Stimulated activated CD4-positive, alpha-beta T cell treated with anti-CD3 and anti-CD28 coated beads, Interleukin-4, amount 100 ng/mL, for 1 hour (primary cell): Measurements from ENCODE around the gene SPATA17.
"Not testable (repeated sequence)": the region's sequence is repeated elsewhere in the genome, so short reads cannot be mapped to it uniquely, and the experiment has no call there.

Experiments
- DNase-seq: peaks from one replicate; pipeline ENCODE4 v3.0.0-alpha.2; 2020

Gene SPATA17

DNA sequence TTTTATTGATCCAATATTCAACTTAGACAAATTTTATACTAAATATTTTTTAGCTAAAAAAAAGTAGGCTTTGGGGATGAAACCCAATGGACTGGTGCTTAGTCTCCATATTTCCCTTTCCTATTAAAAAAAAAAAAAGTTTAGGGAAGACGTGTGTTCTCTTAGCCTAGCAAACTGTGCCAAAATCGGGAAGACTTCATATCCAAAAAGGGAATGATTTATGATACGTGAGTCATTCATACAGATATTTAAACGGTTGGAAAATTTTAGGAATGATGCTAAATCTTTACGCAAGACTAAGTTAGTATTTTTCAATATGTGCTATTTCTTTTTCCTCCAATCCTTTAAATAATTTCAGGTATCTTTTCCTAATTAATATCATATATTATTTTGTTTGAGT, 50.7 kb downstream of the SPATA17 start:
- DNase-seq = no peak

DNA sequence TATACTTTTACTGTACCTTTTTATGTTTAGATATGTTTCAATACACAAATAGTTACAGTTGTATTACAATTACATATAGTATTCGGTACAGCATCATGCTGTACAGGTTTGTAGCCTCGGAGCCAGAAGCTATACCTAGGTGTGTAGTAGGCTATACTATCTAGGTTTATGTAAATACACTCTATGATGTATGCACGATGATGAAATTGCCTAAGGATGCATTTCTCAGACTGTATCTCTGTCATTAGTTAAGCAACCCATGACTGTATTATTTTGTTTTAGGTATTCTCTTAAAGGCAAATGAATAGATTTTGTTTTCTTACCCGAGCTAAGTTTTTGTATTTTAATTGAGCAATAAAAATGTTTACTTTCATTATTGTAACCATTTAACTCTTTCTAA, 56.4 kb downstream of the SPATA17 start:
- DNase-seq = no peak

DNA sequence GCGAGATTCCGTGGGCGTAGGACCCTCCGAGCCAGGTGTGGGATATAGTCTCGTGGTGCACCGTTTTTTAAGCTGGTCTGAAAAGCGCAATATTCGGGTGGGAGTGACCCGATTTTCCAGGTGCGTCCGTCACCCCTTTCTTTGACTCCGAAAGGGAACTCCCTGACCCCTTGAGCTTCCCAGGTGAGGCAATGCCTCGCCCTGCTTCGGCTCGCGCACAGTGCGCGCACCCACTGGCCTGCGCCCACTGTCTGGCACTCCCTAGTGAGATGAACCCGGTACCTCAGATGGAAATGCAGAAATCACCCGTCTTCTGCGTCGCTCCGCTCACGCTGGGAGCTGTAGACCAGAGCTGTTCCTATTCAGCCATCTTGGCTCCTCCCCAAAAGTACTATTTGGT, 65.0 kb downstream of the SPATA17 start:
- DNase-seq = not testable (repeated sequence)

DNA sequence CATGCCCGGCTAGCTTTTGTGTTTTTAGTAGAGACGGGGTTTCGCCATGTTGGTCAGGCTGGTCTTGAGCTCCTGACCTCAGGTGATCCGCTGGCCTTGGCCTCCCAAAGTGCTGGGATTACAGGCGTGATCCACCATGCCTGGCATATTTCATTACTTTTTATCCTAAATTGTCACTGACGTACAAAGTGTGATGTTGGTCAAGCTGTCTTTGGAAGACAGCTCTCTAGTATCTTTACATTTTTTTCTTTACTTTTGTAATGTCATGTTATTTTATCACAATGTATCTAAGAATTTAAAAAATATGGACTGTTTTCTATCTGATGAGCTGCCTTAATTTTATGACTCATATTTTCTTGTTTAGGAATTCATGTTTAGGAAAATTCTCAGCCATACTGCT, 72.2 kb downstream of the SPATA17 start:
- no peak for DNase-seq

DNA sequence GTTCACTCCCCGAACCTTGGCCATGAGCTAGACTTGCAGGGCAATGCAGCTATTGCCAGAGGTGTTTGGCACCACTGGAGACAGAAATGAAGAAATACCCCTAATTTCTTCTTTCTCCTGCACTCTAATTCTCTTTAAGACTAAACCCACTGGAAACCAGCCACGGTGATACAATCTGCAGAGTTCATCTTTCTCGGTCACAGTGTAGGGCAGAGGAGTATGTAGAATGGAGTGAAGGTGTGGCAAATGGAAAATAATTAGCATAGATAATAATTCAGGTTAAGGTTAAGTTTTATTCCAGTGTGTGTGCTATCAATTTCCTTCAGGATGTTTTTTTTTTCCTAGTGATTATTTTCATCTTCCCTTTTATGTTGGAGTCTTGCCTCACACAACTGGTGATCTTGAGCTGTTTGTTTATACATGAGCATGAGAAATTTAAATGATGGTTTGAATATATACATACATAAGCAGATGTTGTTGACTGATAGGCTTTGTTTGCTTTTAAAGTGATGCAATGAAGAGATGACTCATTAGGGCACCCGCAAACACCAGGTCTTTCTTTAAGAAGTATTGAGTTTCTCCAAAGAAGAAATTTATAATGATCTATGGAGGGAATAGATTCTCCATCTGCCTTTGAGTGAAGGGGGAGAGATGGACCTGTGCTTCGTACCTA, 81.9 kb downstream of the SPATA17 start:
- no peak for DNase-seq

DNA sequence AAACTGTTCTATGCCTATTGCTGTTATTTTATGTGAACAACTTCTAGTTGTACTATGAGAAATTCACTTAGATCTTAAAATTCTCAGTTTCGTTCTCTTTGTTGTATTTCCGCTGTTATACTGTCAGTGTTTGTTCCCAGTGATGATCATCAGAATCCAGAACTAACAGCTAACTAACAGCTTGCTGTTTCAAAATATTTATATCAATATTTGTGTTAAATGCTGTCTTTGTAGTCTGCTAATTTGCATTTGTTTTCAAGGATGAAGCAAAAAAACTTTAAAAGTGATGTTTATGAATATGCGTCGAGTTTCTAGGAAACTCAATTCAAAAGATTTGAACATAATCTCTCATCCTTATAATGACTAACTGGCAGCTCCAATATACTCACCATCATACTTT, 84.5 kb downstream of the SPATA17 start:
- no peak for DNase-seq

DNA sequence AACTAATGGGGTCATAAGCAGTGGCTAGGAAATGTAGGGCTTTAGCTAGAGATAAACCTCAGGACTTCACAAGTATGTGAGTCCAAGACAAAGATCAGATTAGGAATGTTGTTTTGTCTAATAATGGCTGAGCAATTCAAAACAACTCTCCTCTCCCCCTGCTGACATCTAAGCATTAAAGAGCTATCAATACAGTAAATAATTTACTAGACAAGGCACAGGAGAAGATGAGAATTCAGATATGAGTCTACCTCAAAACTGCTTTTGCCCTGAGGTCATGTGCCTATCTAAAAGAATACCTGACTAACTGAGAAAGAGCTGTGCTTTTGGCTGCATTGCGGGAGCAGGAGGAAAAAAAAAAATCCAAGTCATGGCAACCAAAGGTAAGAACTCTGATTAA, 86.8 kb downstream of the SPATA17 start:
- DNase-seq = no peak

DNA sequence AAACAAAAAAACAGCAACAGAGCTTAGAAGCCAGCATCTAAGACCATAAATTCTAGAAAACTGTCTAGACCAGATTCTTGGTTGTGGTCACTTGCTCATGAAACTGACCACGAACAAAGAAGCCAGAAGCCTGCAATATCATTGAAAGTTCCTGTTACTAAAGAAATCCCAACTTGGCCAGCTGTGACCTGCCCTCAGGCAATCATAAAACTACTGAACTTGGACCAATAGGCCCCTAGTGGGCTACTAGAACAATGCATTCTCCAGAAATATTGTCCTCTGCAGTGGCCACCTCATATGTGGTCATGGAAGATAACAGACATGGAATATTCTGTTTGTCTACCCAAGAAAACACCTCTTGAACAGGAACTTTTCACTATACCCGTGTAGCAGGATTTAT, 87.7 kb downstream of the SPATA17 start:
- no peak for DNase-seq

DNA sequence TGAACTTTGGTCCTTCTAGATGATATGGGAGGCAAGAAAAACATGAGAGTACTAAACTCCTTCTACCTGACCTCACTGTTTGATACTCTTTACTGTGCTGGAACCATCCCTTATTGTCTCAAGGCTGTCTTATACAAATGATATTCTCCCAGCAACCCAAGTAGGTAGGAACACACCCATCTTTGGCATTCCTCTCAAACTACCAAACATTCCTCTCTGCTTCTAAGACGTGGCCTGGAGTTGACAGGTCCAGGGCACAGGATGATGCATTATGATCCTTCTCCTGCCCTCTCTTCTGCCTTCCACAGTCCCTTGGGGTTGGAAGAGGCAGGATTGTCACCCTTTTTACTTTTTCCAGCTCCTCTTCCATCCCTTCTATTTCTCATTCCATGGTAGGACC, 90.5 kb downstream of the SPATA17 start:
- no peak for DNase-seq

DNA sequence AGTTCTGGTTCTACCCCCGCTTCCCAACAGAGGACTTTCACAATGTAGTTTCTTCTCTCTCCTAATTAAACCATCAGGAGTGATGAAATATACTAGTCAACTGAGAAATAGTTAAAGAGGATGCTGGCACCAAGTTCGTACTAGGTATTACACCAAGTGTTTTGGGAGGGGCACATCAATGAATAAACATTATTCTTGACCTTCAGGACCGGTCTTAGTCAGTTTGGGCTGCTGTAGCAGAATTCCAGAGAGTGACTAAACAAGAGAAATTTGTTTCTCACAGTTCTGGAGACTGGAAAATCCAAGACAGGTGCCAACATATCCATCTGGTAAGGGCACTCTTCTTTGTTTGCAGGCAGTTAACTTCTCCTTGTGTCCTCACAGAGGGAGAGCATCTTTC, 103.8 kb downstream of the SPATA17 start:
- no peak for DNase-seq

DNA sequence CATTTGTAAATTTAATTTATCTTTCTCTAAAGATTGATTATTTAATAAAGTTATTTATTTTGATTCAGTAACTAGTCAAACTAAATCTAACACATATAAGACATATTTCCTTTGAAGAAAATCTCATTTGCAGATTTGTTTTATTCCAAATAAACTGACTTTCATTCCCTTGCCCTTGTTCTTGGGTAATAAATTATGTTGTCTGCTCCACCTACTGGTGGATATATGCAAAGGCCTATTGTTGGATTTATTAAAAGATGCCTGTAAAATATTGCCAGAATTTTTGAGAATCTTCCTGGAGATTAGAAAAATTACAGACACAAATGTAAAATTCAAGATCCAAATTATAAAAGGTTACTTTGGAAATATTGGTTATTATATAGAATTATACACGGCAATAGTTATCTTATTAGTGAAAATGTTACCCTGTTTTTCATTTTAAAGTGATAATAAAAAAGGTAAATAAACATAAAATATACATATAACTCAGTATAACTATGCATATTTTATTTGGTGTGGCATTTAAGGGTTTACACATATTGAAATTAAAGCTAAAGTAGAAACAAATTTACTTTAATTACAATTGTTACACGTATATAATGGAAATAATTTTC, 116.1 kb downstream of the SPATA17 start:
- DNase-seq = no peak

DNA sequence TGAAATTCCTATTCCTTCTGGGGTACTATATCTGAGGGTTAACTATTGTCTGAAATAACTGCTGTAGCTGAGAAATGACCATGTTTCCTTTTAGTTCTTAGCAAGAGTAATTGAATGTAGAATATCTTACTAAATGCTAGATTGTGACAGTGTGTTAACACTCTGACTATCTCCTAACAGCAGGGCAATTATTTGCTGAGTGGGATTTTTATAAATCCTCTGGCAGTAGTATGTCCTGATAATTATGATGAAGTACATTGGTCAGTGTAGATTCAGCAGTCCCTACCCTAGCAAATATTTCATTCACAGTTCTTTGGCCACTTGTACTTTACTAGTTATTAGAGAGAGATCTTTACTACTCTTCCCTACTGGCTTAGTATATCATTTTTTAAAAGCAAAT, 138.6 kb downstream of the SPATA17 start:
- no peak for DNase-seq

DNA sequence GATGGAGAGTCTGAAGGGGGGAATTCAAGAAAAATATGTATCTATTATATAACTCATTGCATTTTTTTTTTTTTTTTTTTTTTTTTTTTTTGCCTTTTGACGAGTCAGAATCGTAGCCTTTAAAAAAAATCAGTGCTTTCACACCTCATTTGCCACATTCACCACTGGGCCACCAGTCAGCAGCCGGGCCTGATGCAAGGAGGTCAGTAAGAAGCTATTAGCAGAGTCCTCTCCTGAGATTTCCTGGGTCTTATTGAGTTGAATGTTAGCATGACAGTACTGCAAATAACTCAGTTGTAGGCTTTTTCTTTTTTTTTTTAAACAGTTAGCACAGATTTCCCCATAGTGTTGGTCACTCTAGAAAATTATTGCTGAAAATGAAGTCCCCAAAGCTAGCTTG, 139.8 kb downstream of the SPATA17 start:
- no peak for DNase-seq

DNA sequence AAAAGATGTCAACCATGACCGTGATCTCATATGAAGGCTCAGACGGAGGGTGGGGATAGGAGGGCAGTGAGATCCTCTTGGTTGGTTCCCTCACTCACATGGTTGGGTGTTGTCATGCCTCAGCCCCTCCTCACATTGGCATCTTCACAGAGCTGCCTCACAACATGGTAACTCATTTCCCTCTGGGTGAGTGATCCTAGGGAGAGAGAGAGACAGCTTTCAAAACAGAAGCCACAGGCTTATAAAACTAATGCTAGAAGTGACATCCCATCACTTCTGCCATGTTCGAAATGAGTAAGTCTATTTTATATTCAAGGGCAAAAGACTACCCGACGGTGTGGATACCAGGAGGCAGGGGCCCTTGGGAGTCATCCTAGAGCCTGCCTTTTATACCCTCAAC, 145.5 kb downstream of the SPATA17 start:
- no peak for DNase-seq

DNA sequence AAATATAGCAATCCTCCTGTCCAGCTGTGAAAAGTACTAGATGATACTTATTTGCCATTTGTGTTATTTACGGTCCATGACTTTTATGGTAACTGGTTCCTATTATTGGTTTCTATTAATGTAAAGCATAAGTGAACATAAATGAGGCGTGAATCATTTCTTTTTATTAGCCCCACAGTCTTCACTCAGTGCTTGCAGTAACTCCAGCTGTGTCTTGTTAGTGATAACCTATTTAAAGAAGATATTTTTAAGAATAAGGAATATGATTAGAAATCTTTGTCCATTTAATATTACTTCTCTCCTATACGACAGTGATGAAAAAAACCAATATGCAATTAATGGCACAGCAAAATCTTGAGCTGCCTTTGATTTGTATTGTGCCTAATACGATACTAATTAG, 149.9 kb downstream of the SPATA17 start:
- no peak for DNase-seq

DNA sequence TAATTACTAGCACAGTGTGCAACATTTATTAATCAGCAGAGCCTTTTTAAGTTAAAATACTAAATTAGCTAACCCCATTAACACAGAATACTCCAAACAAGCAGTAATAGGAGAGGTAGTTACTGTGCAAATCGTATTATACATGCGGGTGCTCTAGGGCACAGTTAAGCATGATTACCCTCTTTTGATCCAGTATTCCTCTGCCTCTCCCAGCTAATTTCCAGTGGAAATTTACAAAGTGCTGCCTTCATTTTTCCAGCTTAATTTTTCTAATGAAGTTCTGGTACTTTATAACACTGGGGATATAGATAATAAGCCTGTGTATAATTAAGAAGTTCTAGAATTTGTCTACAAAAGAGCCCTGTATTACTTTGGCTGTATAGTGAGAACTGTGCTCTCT, 159.9 kb downstream of the SPATA17 start:
- DNase-seq = no peak

DNA sequence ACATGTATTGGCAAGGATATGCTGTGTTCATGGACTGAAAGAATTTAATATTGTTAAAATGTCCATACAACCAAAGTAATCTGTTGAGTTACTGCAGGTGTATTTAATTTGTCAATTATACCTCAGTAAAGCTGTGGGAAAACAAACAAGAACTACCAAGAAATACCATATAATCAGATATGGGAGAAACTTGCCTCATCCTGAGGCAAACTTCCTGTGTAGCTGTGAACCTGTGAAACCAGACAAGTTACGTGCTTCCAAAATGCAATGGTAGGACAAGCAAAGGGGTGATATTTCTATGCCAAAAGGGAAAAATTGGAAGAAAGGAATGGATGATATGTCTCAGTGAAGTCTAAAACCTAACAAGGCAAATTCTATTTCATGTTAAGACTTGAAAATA, 174.6 kb downstream of the SPATA17 start:
- DNase-seq = no peak

DNA sequence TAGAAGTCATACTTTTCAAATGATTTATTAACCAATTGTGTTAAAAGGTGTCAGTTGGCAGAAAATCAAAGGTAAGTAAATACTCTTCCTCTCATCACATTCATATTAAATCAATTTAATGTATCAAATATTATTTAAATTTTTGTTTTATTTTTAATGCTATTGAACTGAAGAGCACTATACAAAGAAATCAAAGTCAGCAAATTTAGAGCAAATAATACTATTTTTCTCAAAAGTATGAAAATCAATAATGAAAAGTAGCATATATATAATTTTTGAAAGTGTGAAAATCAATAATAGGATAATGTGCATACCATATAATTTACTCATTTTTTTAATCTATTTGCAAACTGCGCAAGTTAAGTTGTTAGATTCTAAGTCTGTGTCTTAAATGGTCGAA, 181.0 kb downstream of the SPATA17 start:
- no peak for DNase-seq

DNA sequence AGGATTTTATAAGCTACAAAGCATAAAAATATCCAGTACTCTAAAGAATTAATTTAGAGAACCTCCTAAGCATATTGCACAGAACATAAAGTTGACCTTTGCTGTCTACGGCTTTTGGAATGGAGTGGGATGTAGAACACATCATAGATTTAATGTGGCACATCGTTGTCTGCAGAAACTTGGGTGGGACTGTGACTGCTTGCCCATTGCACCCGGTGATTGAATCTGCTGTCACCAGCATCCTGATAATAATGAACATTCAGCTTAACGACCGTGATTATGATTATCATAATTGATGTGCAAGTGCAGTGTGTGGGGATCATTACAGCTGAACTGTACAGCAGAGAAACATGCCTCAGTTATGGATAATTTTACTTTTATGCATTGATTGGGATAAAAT, 181.9 kb downstream of the SPATA17 start:
- DNase-seq = no peak

DNA sequence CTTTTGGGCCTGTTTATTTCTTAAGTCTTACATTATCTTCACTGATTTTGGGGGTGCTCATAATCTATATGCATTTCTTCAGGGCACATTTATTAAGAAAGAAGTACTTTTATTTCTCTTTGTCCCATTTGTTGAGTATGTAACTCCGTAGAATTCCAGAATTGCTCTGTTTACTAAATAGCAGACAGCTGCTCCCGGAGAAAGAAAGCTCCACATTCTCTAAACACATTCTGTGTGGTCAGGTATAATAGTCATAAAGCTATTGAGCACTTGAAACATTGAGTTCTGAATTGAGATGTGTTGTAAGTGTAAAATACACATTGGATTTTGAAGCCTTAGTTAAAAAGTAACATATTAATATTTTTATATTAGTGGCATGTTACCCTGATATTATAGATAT, 206.5 kb downstream of the SPATA17 start:
- no peak for DNase-seq

DNA sequence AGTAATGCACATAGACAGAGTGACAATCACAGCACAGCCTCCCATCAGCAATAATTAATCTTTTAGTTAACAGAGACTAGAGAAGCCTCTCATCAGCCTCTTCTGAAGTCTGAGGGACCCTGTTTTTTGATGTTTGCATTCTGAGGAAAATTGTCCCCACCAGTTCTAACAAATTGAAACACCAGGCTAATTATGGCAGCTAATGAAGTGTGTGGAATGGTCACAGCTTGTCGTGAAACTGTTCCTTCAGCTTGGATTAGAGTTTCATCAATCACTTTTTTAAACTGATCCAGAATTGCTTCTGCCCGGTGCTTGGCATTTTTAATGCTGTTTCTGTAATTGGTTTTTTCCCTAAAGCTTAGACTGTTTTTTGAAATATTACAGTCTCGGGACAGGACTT, 208.0 kb downstream of the SPATA17 start:
- no peak for DNase-seq

DNA sequence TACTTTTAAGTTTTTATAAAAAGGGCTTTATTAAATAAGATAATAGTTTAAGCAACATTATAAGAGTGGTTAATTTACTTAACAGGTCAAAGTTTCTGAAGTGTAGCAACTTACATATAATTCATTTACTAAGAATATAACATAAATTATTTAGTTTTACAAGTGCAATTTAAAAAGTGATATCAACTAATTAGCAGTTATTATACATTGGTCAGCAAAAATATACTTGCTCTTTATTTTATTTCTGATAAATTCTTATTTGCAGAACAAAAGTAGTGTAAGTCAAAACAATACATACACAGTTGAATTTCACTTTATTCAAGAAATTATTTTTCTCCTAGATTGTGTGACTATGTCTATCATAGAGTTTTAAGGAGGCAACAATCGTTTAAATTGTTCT, 215.6 kb downstream of the SPATA17 start:
- no peak for DNase-seq

DNA sequence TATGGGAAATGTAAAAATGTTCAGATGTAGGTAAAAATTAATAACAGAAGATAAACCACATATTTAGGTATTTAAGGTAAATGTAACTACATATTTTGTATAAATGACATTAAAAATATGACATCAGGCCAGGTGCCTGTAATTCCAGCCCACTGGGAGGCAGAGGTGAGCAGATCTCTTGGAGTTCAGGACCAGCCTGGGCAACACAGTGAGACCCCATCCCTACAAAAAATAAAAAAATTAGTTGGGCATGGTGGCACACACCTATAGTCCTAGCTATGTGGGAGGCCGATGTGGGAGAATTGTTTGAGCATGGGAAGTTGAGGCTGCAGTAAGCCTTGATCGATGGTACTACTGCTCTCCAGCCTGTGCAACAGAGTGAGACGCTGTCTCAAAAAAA, 216.5 kb downstream of the SPATA17 start:
- DNase-seq = no peak

DNA sequence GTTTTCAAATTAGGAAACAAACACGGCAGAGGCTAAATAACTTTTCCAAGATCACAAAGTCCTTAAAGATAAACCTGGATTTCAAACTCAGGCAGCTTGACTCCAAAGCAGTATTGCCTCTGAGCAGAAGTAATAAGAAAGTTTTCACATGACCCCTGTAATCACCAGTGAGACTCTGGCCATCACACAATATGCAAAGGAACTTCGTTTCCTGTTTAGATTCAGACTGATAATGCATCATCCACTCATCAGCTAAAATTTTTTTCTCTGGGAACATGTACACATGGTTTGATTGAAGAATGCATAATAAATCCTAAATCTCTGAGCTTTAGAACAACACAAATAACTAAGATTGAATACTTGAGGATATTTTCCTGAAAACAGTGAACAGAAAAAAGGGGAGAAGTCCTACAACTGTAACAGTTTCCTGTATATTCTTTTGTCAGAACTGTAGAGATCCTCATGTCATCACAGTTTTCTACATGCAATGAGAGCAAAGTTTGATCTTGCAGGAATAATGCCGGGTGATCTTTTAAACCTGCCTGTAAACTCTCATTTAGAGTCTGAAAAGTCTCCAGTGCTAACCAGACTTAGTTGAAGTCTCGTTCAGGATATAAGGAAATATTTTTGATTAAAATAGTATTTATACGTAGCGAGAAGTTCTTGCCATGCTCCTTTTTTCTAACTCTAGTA, 225.3 kb downstream of the SPATA17 start:
- DNase-seq = no peak

DNA sequence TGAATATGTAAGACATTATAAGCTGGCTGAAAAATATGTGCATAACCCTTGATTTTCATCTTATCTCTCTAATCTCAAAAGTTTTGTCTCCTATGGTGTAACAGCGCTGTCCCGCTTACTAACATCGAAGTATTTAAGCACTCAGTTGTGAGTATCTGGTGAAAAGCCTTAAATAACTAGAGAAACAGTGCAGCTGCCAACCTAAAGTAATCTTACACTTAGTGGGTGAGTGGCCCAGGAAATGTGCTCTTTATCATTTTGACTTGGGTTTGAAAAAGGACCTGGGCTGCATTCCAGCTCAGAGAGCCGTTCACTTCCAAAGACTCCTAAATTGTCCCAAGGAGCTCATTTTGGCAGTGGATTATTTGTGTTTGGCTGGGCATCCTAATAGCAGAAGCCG, 225.9 kb downstream of the SPATA17 start:
- DNase-seq = no peak
